AG04450 (cell line): ENCODE results near the gene DPP10. TPM values are rescaled to one million over a fixed set of nuclear protein-coding genes. Genes with fewer than 3 reads are reported as not detected.

Source experiments
- CTCF ChIA-PET: fragments of 300-600, 350-600 bp; formaldehyde crosslinking; extraction: SDS; loops from one replicate; lab custom pipeline; 2022; ENCODE audit warnings: antibody characterized with exemption, inconsistent platforms; lab: Charles Lee
- POLR2A ChIA-PET: fragments of 350-600 bp; formaldehyde crosslinking; extraction: SDS; loops from one replicate; lab custom pipeline; 2021; ENCODE audit warnings: antibody characterized with exemption, inconsistent platforms; lab: Yijun Ruan, JAX
- DNase-seq: peaks from one replicate; pipeline ENCODE4 v3.0.0-alpha.2; 2011; ENCODE audit warnings: low read depth, low spot score
- H3K27ac ChIP-seq: one replicate; pipeline ENCODE4 v1.5.1; 2012; ENCODE audit warnings: low read depth, low read length, control low read depth
- H3K27me3 ChIP-seq: one replicate; pipeline ENCODE4 v1.6.0; 2012; ENCODE audit warnings: low read length; ENCODE audit not compliant: control insufficient read depth, insufficient read depth
- H3K4me3 ChIP-seq: 2 replicates; pipeline ENCODE4 v1.5.1; 2011; ENCODE audit warnings: mild to moderate bottlenecking, low read depth, low read length, control low read depth
- H3K9me3 ChIP-seq: 2 replicates; pipeline ENCODE4 v1.5.1; 2012; ENCODE audit warnings: low read length; ENCODE audit not compliant: control insufficient read depth, insufficient read depth
- polyA plus RNA-seq: library from polyadenylated mRNA; depleted of rRNA; stranded (reverse); fragments of >200 nt; gene quantifications from 2 replicates; pipeline ENCODE4 v1.2.3, GENCODE V29; 2011
- TF ChIP-seq, protein P1 (sequence below): IDR thresholded peaks from 2 replicates; pipeline ENCODE4 v1.5.1; 2011; ENCODE audit warnings: low read depth, low read length, control low read depth, inconsistent platforms

DPP10 gene
- polyA plus RNA-seq, 1 experiment, result not detected

DNA sequence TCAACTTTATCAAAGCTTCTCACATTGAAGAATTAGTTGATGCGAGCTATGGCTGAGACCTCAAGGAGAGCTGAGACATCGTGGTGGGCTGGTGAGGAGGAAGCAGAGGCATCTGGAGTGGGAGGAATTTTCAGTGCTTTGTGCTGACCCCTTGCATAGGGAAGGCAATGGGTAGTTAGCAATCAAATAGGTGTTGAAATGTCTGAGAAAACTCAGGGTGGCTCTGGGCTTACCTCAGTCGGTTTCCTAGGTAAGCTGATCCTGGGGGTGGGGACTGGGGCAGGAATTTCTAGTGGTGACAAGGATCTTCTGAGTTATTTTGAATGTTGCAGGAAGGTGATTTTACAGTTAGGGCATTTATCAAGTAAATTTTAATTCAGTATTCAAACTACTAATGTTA is 20.7 kb upstream of the DPP10 start:
- Histone ChIP-seq H3K27me3 (no peaks in the 10 kb centered on the region), H3K4me3 (no peak overlapping the region), H3K9me3 (no peaks in the 10 kb centered on the region; the same call in none of the 2 replicates), H3K27ac (no peak overlapping the region)
- TF ChIP-seq, protein P1, sequence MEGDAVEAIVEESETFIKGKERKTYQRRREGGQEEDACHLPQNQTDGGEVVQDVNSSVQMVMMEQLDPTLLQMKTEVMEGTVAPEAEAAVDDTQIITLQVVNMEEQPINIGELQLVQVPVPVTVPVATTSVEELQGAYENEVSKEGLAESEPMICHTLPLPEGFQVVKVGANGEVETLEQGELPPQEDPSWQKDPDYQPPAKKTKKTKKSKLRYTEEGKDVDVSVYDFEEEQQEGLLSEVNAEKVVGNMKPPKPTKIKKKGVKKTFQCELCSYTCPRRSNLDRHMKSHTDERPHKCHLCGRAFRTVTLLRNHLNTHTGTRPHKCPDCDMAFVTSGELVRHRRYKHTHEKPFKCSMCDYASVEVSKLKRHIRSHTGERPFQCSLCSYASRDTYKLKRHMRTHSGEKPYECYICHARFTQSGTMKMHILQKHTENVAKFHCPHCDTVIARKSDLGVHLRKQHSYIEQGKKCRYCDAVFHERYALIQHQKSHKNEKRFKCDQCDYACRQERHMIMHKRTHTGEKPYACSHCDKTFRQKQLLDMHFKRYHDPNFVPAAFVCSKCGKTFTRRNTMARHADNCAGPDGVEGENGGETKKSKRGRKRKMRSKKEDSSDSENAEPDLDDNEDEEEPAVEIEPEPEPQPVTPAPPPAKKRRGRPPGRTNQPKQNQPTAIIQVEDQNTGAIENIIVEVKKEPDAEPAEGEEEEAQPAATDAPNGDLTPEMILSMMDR, result no peak
- no peak for DNase-seq
- ChIA-PET CTCF (no interaction called here), POLR2A (no interaction called here)

DNA sequence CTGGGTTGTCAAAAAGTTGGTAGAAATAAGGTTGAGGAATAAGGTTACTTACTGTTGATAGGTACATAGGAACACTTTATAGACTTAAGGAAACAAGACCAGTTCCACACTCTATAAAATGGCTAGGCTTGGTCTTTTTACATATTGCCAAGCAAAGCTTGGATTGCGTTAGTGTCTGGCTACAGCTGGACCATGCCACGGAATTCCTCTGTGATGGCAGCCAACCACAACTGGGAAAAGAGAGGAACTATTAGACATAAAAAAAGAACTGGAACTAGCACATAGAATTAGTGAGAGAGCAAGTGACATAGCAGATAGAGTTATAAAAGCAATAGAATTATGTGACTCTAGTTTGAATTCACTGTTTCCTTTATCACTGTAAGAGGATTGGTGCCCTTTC is 17.7 kb upstream of the DPP10 start:
- ChIA-PET CTCF (no interaction called here), POLR2A (no interaction called here)
- no peak for DNase-seq
- Histone ChIP-seq H3K27ac (no peak overlapping the region), H3K9me3 (no peaks in the 10 kb centered on the region; the same call in none of the 2 replicates), H3K4me3 (no peak overlapping the region), H3K27me3 (no peaks in the 10 kb centered on the region)
- TF ChIP-seq, protein P1, result no peak

DNA sequence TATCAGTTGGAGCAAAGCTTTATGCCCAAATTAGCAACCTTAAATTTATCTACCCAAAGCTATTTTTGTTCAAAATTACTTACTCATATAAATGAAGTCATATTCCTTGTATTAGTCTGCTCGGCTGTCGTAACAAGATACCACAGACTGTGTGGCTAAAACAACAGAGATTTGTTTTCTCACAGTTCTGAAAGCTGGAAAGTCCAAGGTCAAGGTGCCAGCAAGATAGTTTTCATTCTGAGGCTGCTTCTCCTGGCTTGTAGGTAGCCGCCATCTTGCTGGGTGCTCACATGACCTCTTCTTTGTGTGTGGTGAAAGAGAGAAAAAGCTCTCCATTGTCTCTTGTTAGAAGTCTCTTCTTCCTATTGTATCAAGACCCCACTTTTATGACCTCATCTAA is 15.7 kb upstream of the DPP10 start:
- CTCF ChIA-PET, result no interaction called here
- Histone ChIP-seq H3K4me3 (no peak overlapping the region), H3K27me3 (no peaks in the 10 kb centered on the region), H3K27ac (no peak overlapping the region), H3K9me3 (peaks cover 3% of the 10 kb centered on the region)
- no peak for DNase-seq
- POLR2A ChIA-PET, result no interaction called here
- TF ChIP-seq, protein P1, result no peak

DNA sequence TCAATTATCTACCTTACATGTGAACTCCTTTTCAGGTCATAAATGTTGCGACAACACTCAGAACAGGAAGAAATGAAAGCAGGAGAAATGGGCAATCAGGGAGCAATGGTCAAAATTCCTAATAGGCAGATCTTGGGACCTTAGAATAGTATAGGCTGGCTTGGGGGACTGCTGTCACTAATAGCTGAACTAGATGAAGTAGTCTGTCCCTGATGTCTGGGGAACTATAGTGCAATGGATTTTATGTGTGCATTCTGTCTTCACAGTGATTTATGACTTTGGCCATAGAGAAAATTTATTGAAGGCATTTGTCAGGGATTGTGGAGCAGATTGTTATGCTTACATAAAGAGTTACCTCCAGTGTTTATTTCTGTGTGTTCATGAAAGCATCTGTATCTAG is 6.1 kb upstream of the DPP10 start:
- TF ChIP-seq, protein P1, result no peak
- DNase-seq, result no peak
- POLR2A ChIA-PET, result no interaction called here
- Histone ChIP-seq H3K27ac (no peak overlapping the region), H3K9me3 (peaks cover 5% of the 10 kb centered on the region; the same call in 1 of the 2 replicates), H3K27me3 (no peaks in the 10 kb centered on the region), H3K4me3 (no peak overlapping the region)
- CTCF ChIA-PET, result no interaction called here

DNA sequence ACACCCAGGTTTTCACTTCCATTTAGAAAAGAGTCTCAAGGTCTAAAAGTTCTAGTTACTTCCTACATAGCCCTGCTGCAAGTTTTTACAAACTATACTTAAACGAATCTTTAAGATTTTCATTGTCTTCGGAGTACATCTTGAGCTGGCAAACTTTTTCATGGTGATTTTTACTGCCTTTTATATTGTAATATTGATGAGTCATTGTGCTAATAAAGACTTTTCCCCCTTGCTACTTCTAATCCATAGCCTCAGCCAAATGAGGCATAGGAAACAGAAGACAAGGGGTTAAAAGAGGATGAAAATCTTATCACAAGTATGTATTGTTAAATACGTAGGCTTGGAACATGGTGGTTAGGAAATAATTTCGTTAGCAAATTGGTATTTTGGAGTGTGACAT is 4.1 kb downstream of the DPP10 start:
- TF ChIP-seq, protein P1, result no peak
- ChIA-PET CTCF (interaction anchor here (0.6 kb wide), 1 partner anchor 105 kb away, joined by 3 read pairs; no protein-coding TSS in a partner anchor), POLR2A (no interaction called here)
- no peaks in the 10 kb centered on the region for H3K9me3 ChIP-seq
- H3K4me3 ChIP-seq, result no peak overlapping the region
- H3K27ac ChIP-seq, result no peak overlapping the region
- H3K27me3 ChIP-seq, result no peaks in the 10 kb centered on the region
- DNase-seq, result no peak
